Measurements from ENCODE around the gene NRDC.

The NRDC gene

GRCh38 chr1:51758310-51758709, 120.2 kb downstream of the NRDC start:
- ATAC-seq: no peak

- peak; percentile 28 to 51 for ATAC-seq
These were observed 122.2 kb downstream of the NRDC start for GRCh38 chr1:51756290-51756689.

- ATAC-seq: no peak
These were observed 123.1 kb downstream of the NRDC start for GRCh38 chr1:51755437-51755836.

GRCh38 chr1:51754666-51755065, 123.9 kb downstream of the NRDC start:
- ATAC-seq: no peak

- ATAC-seq: no peak
These were observed 124.6 kb downstream of the NRDC start for GRCh38 chr1:51753969-51754368.

- no peak for ATAC-seq
These were observed 126.2 kb downstream of the NRDC start for GRCh38 chr1:51752073-51752948.

GRCh38 chr1:51750729-51751128, 127.8 kb downstream of the NRDC start:
- ATAC-seq: no peak

- no peak for ATAC-seq
These were observed 128.3 kb downstream of the NRDC start for GRCh38 chr1:51750218-51750617.

GRCh38 chr1:51749151-51749550, 129.4 kb downstream of the NRDC start:
- no peak for ATAC-seq

GRCh38 chr1:51745304-51745570, 133.3 kb downstream of the NRDC start:
- ATAC-seq: no peak

GRCh38 chr1:51744506-51745303, 133.8 kb downstream of the NRDC start:
- ATAC-seq: no peak

- no peak for ATAC-seq
These were observed 137.3 kb downstream of the NRDC start for GRCh38 chr1:51741121-51741681.

- ATAC-seq: peak in 1 of 2 donors; percentile 38
These were observed 137.9 kb downstream of the NRDC start for GRCh38 chr1:51740652-51741051.
